ENCODE results near the gene EYA2. TPM values are rescaled to one million over a fixed set of nuclear protein-coding genes. Genes with fewer than 3 reads are reported as not detected.

The EYA2 gene
- total RNA-seq, 1 experiment from 2014 or later, result not detected

DNA sequence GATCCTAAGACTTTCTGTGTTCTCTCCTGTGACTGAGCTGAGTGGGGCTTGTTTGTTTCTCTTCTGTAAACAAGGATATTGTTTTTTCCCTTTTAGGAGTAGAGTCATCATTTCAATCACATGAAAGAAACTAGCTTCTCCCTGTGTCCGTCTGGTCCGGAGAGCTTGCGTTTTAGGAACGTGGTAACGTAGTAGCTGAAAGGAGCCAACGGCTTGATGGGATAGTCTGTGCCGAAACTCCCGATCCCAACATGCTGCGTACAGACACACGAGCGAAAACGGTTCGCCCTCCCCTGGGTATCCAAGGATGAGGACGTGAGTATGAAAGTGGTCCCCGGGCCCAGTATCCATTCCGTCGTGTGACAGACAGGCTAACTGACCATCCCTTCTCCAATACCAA is 315.3 kb downstream of the EYA2 start:
- BruUV-seq (replicated peaks), result TSS peak; percentile 55
- H3K4me1 Mint-ChIP-seq (ENCODE audit: insufficient read depth, unreplicated experiment), result peaks cover 6% of the 10 kb centered on the region
- CTCF ChIA-PET, result interaction anchor here (6.2 kb wide), 1 partner anchor 174 kb away, joined by 41 read pairs; no protein-coding TSS in a partner anchor

GRCh38 chr20:47210470-47210869 is 315.8 kb downstream of the EYA2 start:
- H3K36me3 Mint-ChIP-seq (ENCODE audit: insufficient read depth, unreplicated experiment), result peaks cover 9% of the 10 kb centered on the region
- intact Hi-C loops (cut with micrococcal nuclease), result no loop called here
- peaks cover 6% of the 10 kb centered on the region for H3K4me1 Mint-ChIP-seq (ENCODE audit: insufficient read depth, unreplicated experiment)
- TF ChIP-seq, protein P1, sequence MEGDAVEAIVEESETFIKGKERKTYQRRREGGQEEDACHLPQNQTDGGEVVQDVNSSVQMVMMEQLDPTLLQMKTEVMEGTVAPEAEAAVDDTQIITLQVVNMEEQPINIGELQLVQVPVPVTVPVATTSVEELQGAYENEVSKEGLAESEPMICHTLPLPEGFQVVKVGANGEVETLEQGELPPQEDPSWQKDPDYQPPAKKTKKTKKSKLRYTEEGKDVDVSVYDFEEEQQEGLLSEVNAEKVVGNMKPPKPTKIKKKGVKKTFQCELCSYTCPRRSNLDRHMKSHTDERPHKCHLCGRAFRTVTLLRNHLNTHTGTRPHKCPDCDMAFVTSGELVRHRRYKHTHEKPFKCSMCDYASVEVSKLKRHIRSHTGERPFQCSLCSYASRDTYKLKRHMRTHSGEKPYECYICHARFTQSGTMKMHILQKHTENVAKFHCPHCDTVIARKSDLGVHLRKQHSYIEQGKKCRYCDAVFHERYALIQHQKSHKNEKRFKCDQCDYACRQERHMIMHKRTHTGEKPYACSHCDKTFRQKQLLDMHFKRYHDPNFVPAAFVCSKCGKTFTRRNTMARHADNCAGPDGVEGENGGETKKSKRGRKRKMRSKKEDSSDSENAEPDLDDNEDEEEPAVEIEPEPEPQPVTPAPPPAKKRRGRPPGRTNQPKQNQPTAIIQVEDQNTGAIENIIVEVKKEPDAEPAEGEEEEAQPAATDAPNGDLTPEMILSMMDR (IDR thresholded peaks at IDR 0.05; ENCODE audit: unreplicated experiment), result no peak
- BruUV-seq (replicated peaks), result no TSS peak
- ChIA-PET POLR2A (interaction anchor here (0.7 kb wide), 1 partner anchor 307 kb away, joined by 3 read pairs; no protein-coding TSS in a partner anchor), CTCF (no interaction called here)
- H3K9me3 Mint-ChIP-seq (ENCODE audit: unreplicated experiment), result no peaks in the 10 kb centered on the region
- no peak overlapping the region for H3K4me3 Mint-ChIP-seq (ENCODE audit: unreplicated experiment)
- no peaks in the 10 kb centered on the region for H3K27me3 Mint-ChIP-seq (ENCODE audit: insufficient read depth, unreplicated experiment)
- no peak for DNase-seq (ENCODE audit: unreplicated experiment)
- no peak overlapping the region for H3K27ac Mint-ChIP-seq (ENCODE audit: low read depth, unreplicated experiment)

More for the DNA sequence above, 315.3 kb downstream of the EYA2 start:
- Mint-ChIP-seq H3K4me3 (ENCODE audit: unreplicated experiment) (no peak overlapping the region), H3K27ac (ENCODE audit: low read depth, unreplicated experiment) (no peak overlapping the region), H3K9me3 (ENCODE audit: unreplicated experiment) (no peaks in the 10 kb centered on the region), H3K36me3 (ENCODE audit: insufficient read depth, unreplicated experiment) (peaks cover 8% of the 10 kb centered on the region), H3K27me3 (ENCODE audit: insufficient read depth, unreplicated experiment) (no peaks in the 10 kb centered on the region)
- POLR2A ChIA-PET, result interaction anchor here (0.7 kb wide), 1 partner anchor 306 kb away, joined by 3 read pairs; no protein-coding TSS in a partner anchor
- intact Hi-C loops (cut with micrococcal nuclease), result no loop called here
- no peak for DNase-seq (ENCODE audit: unreplicated experiment)
- TF ChIP-seq, protein P1 (IDR thresholded peaks at IDR 0.05; ENCODE audit: unreplicated experiment), result no peak

DNA sequence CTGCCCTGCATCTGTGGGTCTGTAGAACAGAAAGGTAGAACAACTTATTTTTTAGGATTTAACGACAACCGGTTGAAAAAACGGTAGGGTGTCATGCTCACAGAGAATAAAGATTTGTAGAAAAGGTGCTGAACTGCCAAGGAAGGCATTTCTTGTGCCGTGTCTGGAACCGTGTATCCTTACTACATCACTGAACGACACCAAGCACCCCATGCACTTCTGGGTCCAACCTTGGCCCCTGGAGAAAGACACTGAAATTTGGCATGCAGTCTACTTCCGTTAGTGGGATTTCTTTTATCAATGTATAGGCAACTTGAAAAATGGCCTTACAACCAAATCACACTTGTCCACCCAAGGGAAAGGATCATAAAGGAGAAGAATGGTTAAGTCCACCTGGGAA is 316.4 kb downstream of the EYA2 start:
- Mint-ChIP-seq H3K4me3 (ENCODE audit: unreplicated experiment) (no peak overlapping the region), H3K9me3 (ENCODE audit: unreplicated experiment) (no peaks in the 10 kb centered on the region), H3K27ac (ENCODE audit: low read depth, unreplicated experiment) (no peak overlapping the region), H3K36me3 (ENCODE audit: insufficient read depth, unreplicated experiment) (peaks cover 9% of the 10 kb centered on the region), H3K4me1 (ENCODE audit: insufficient read depth, unreplicated experiment) (peaks cover 6% of the 10 kb centered on the region), H3K27me3 (ENCODE audit: insufficient read depth, unreplicated experiment) (no peaks in the 10 kb centered on the region)
- BruUV-seq (replicated peaks), result no TSS peak
- intact Hi-C loops (cut with micrococcal nuclease), result no loop called here
- ChIA-PET POLR2A (interaction anchor here (0.5 to 0.7 kb wide), 2 partner anchors 18 to 180 kb away, joined by 3 read pairs; no protein-coding TSS in a partner anchor), CTCF (interaction anchor here (1.0 to 4.6 kb wide), 3 partner anchors 9 to 173 kb away, joined by 3 to 28 read pairs (median 3); no protein-coding TSS in a partner anchor)
- DNase-seq (ENCODE audit: unreplicated experiment), result no peak
- TF ChIP-seq, protein P1 (IDR thresholded peaks at IDR 0.05; ENCODE audit: unreplicated experiment), result no peak

DNA sequence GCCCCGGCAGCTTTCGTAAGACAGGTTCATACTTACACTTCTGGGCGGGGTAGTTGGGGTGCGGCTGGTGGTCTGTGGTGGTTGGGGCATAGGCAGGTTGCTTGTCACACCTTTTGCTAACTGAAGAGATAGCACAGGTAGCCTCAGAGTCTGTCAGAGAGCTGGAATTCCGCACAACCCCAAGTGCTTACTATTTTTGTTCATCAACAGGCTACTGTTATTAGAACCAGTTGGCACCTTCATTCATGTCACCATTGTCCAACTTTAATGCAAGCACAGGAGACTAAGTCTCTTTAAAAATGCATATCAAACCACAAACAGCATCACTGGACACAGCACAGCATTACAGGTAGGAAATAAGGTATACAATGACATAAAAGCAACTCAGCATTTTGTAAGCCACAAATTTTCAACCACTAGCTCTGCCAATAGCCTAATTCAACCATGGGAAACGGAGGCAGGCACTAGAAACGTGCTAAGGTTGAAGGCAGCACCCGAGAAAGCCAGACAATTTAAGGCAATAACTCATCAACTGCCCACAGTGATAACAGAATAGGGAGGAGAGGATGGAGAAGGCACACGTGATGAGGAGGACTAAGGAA is 318.1 kb downstream of the EYA2 start:
- Mint-ChIP-seq H3K27me3 (ENCODE audit: insufficient read depth, unreplicated experiment) (no peaks in the 10 kb centered on the region), H3K27ac (ENCODE audit: low read depth, unreplicated experiment) (no peak overlapping the region), H3K4me1 (ENCODE audit: insufficient read depth, unreplicated experiment) (peaks cover 5% of the 10 kb centered on the region), H3K9me3 (ENCODE audit: unreplicated experiment) (no peaks in the 10 kb centered on the region), H3K36me3 (ENCODE audit: insufficient read depth, unreplicated experiment) (peaks cover 24% of the 10 kb centered on the region), H3K4me3 (ENCODE audit: unreplicated experiment) (no peak overlapping the region)
- intact Hi-C loops (cut with micrococcal nuclease), result no loop called here
- BruUV-seq (replicated peaks), result no TSS peak
- TF ChIP-seq, protein P1 (IDR thresholded peaks at IDR 0.05; ENCODE audit: unreplicated experiment), result no peak
- no peak for DNase-seq (ENCODE audit: unreplicated experiment)
- CTCF ChIA-PET, result interaction anchor here (0.7 to 4.6 kb wide), 6 partner anchors 15 to 459 kb away, joined by 3 to 28 read pairs (median 6); no protein-coding TSS in a partner anchor
- POLR2A ChIA-PET, result interaction anchor here (0.6 to 1.8 kb wide), 4 partner anchors 10 to 87 kb away, joined by 3 to 6 read pairs (median 3); no protein-coding TSS in a partner anchor

Measured in MCF 10A (cell line).